SK-N-SH (cell line): ENCODE data around the gene AKT3. TPM values are rescaled to one million over a fixed set of nuclear protein-coding genes. Genes with fewer than 3 reads are reported as not detected.

Source experiments
- CTCF ChIA-PET: fragments of 300-600, 350-600 bp; formaldehyde crosslinking; extraction: SDS; loops from one replicate; lab custom pipeline; 2021; lab: Yijun Ruan, JAX
- POLR2A ChIA-PET: fragments of 350-600 bp; sonication (Branson Sonifier 250); formaldehyde crosslinking; extraction: SDS; loops from one replicate; lab custom pipeline; 2020; ENCODE audit warnings: antibody characterized with exemption, inconsistent platforms; lab: Yijun Ruan, JAX
- DNase-seq: peaks from one replicate; pipeline ENCODE4 v3.0.0; 2012
- H2AFZ ChIP-seq: fragments of 200-600 bp; sonication (generic); 2 replicates; pipeline ENCODE4 v1.8.1; 2016; ENCODE audit warnings: antibody characterized with exemption, mild to moderate bottlenecking, low read depth
- H3F3A ChIP-seq: fragments of 200-600 bp; sonication (generic); replicated peaks from 2 replicates; pipeline ENCODE3; 2016; ENCODE audit warnings: antibody characterized with exemption, mild to moderate bottlenecking; ENCODE audit not compliant: insufficient read depth
- H3K27ac ChIP-seq, 2 experiments: fragments of 200-500 bp in 1 of 2; fragments of 200-600 bp in 1 of 2; sonication (Bioruptor generic) in 1 of 2; sonication (generic), shearing (Covaris generic) in 1 of 2; 2 replicates each; pipeline versions ENCODE4 v1.5.1 to v1.6.1; 2014 to 2016; ENCODE audit warnings: low read depth in 2 of 2, inconsistent platforms in 1 of 2, low read length in 1 of 2, mild to moderate bottlenecking in 1 of 2, mixed read lengths in 1 of 2
- H3K27me3 ChIP-seq: fragments of 200-600 bp; sonication (generic), shearing (Covaris generic); 2 replicates; pipeline ENCODE4 v1.6.1; 2016; ENCODE audit warnings: mixed run types; ENCODE audit not compliant: insufficient read depth
- H3K36me3 ChIP-seq, 2 experiments: fragments of 200-500 bp in 1 of 2; fragments of 200-600 bp in 1 of 2; sonication (Bioruptor generic) in 1 of 2; sonication (generic) in 1 of 2; replicated peaks in 1 of 2; 2 replicates each; pipeline versions ENCODE3 to v1.5.1; 2014 to 2016; ENCODE audit warnings: low read length in 1 of 2, mild to moderate bottlenecking in 1 of 2; ENCODE audit not compliant: insufficient read depth in 2 of 2, control insufficient read depth in 1 of 2
- H3K4me1 ChIP-seq, 2 experiments: fragments of 200-500 bp in 1 of 2; fragments of 200-600 bp in 1 of 2; sonication (Bioruptor generic) in 1 of 2; sonication (generic), shearing (Covaris generic) in 1 of 2; 2 replicates each; pipeline versions ENCODE4 v1.5.1 to v1.6.1; 2014 to 2016; ENCODE audit warnings: low read depth in 1 of 2, low read length in 1 of 2, mixed run types in 1 of 2; ENCODE audit not compliant: insufficient read depth in 2 of 2, control insufficient read depth in 1 of 2
- H3K4me2 ChIP-seq: fragments of 200-600 bp; sonication (generic), shearing (Covaris generic); 2 replicates; pipeline ENCODE4 v1.6.1; 2017; ENCODE audit warnings: mixed run types
- H3K4me3 ChIP-seq, 2 experiments: fragments of 200-500 bp in 1 of 2; fragments of 200-600 bp in 1 of 2; sonication (Bioruptor generic) in 1 of 2; sonication (generic), shearing (Covaris generic) in 1 of 2; 2 replicates each; pipeline versions ENCODE4 v1.5.1 to v1.8.1; 2014 to 2016; ENCODE audit warnings: low read depth in 2 of 2, inconsistent platforms in 1 of 2, low read length in 1 of 2, mild to moderate bottlenecking in 1 of 2, mixed read lengths in 1 of 2, moderate library complexity in 1 of 2
- H3K79me2 ChIP-seq: fragments of 200-600 bp; sonication (generic); 2 replicates; pipeline ENCODE4 v1.8.1; 2017; ENCODE audit warnings: mild to moderate bottlenecking; ENCODE audit not compliant: insufficient read depth
- H3K9ac ChIP-seq: fragments of 200-600 bp; sonication (generic); 2 replicates; pipeline ENCODE4 v1.6.1; 2017; ENCODE audit warnings: mixed run types
- H3K9me2 ChIP-seq: fragments of 200-600 bp; sonication (generic); 2 replicates; pipeline ENCODE4 v1.6.1; 2017; ENCODE audit warnings: mixed run types
- H3K9me3 ChIP-seq: fragments of 200-600 bp; sonication (generic); 2 replicates; pipeline ENCODE4 v1.6.1; 2017; ENCODE audit warnings: mixed run types, mild to moderate bottlenecking, moderate library complexity
- H4K20me1 ChIP-seq: fragments of 200-600 bp; sonication (generic); 2 replicates; pipeline ENCODE4 v1.6.1; 2017; ENCODE audit warnings: mild to moderate bottlenecking, mixed run types; ENCODE audit not compliant: insufficient read depth
- FOXJ3 ChIP-seq: sonication (generic); formaldehyde crosslinking; IDR thresholded peaks from 2 replicates; pipeline ENCODE4 v1.5.1; 2020; ENCODE audit warnings: mild to moderate bottlenecking, missing genetic modification reagents
- FOXM1 ChIP-seq: IDR thresholded peaks from 2 replicates; pipeline ENCODE4 v1.4.0; 2012; ENCODE audit warnings: low read depth, mild to moderate bottlenecking
- GABPA ChIP-seq: IDR thresholded peaks from 2 replicates; pipeline ENCODE4 v1.4.0; 2012; ENCODE audit warnings: low read depth, mild to moderate bottlenecking
- GATA2 ChIP-seq: sonication (generic); formaldehyde crosslinking; IDR thresholded peaks from 2 replicates; pipeline ENCODE4 v1.5.0; 2020; ENCODE audit warnings: mild to moderate bottlenecking, missing genetic modification reagents
- JUND ChIP-seq: IDR thresholded peaks from 2 replicates; pipeline ENCODE4 v1.4.0; 2012
- MEF2A ChIP-seq: IDR thresholded peaks from 2 replicates; pipeline ENCODE4 v1.4.0; 2012; ENCODE audit warnings: low read depth, borderline replicate concordance
- MXI1 ChIP-seq: IDR thresholded peaks from 2 replicates; pipeline ENCODE4 v1.6.1; 2012; ENCODE audit warnings: mild to moderate bottlenecking, low read depth, low read length, improper control_type of control experiment
- NFIC ChIP-seq: IDR thresholded peaks from 2 replicates; pipeline ENCODE4 v1.4.0; 2012; ENCODE audit warnings: borderline replicate concordance
- NRF1 ChIP-seq: IDR thresholded peaks from 2 replicates; pipeline ENCODE4 v1.6.1; 2012; ENCODE audit warnings: low read depth, mild to moderate bottlenecking, low read length
- RAD21 ChIP-seq: IDR thresholded peaks from 2 replicates; pipeline ENCODE4 v1.6.1; 2012; ENCODE audit warnings: mild to moderate bottlenecking, low read length
- REST ChIP-seq: IDR thresholded peaks from 2 replicates; pipeline ENCODE4 v1.6.1; 2012; ENCODE audit warnings: mild to moderate bottlenecking, low read depth, low read length, moderate library complexity
- SMC3 ChIP-seq: IDR thresholded peaks from 2 replicates; pipeline ENCODE4 v1.6.1; 2012; ENCODE audit warnings: low read depth, low read length, improper control_type of control experiment
- TAF1 ChIP-seq: IDR thresholded peaks from 2 replicates; pipeline ENCODE4 v1.6.1; 2012; ENCODE audit warnings: low read depth, mild to moderate bottlenecking, low read length, moderate library complexity, borderline replicate concordance
- TCF12 ChIP-seq: IDR thresholded peaks from 2 replicates; pipeline ENCODE4 v1.4.0; 2012
- WGBS: methylation state at CpG from one replicate; pipeline ENCODE4 v1.1.6; 2017; ENCODE audit warnings: low lambda C conversion rate; 5-methylcytosine and 5-hydroxymethylcytosine counted together
- polyA plus RNA-seq, 3 experiments: library from polyadenylated mRNA; depleted of rRNA; stranded (reverse); fragments of >200 nt; gene quantifications; 2 replicates each; pipeline ENCODE4 v1.2.3, GENCODE V29; 2012
- TF ChIP-seq, protein P1 (sequence below): IDR thresholded peaks from 2 replicates; pipeline ENCODE4 v1.4.0; 2012; ENCODE audit warnings: low read depth, borderline replicate concordance

The AKT3 gene
- polyA plus RNA-seq, 1 of the 3 experiments (the other 2 are of a cell fraction): 12.7 TPM

DNA sequence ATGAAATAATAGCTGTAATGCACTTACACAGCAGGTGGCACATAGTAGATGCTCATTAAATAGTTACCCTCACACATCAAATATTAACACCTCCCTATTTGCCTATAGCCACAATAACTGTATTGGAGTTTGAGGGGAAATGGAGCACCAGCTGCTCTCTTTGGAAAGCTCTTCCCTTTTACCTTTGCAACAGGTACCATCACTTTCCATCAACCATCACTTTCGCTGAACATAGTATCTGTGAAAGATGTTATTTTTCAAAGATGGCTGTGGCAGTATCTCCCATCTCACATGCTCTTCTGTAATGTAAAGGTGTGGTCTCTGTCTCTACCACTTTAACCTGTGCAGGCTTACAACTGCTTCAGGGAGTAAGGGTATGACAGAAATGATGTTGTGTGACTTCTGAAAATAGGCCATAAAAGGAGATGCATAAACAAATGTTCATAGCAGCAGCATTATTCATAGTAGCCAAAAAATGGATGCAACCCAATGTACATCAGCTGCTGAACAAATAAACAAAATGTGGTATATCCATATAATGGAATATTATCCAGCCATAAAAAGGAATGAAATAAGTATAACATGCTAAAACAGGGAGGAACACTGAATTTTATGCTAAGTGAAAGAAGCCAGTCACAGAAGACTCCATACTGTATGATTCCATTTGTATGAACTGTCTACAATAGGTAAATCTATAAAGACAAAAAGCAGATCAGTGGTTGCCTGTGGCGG, 288.3 kb downstream of the AKT3 start:
- Histone ChIP-seq H4K20me1 (no peaks in the 10 kb centered on the region), H3K4me3 (no peak overlapping the region), H3K4me2 (no peak overlapping the region), H3K36me3 (peaks cover 40 to 52% of the 10 kb centered on the region in 2 experiments), H3K9me3 (no peaks in the 10 kb centered on the region), H3K9ac (no peak overlapping the region), H3F3A (peaks cover 6% of the 10 kb centered on the region), H3K79me2 (no peaks in the 10 kb centered on the region), H2AFZ (no peak overlapping the region), H3K9me2 (no peaks in the 10 kb centered on the region), H3K27me3 (no peaks in the 10 kb centered on the region), H3K4me1 (no peaks in the 10 kb centered on the region; a peak in 1 of 4 replicates), H3K27ac (no peak overlapping the region)
- ChIA-PET CTCF (interaction anchor here (1.3 kb wide), 1 partner anchor 19 kb away, joined by 4 read pairs; no protein-coding TSS in a partner anchor), POLR2A (no interaction called here)
- no peak for DNase-seq
- TF ChIP-seq NRF1: no peak
- no peak for TF ChIP-seq NFIC
- TF ChIP-seq, protein P1, sequence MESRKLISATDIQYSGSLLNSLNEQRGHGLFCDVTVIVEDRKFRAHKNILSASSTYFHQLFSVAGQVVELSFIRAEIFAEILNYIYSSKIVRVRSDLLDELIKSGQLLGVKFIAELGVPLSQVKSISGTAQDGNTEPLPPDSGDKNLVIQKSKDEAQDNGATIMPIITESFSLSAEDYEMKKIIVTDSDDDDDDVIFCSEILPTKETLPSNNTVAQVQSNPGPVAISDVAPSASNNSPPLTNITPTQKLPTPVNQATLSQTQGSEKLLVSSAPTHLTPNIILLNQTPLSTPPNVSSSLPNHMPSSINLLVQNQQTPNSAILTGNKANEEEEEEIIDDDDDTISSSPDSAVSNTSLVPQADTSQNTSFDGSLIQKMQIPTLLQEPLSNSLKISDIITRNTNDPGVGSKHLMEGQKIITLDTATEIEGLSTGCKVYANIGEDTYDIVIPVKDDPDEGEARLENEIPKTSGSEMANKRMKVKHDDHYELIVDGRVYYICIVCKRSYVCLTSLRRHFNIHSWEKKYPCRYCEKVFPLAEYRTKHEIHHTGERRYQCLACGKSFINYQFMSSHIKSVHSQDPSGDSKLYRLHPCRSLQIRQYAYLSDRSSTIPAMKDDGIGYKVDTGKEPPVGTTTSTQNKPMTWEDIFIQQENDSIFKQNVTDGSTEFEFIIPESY: no peak
- TF ChIP-seq TCF12: no peak
- TF ChIP-seq RAD21: no peak
- TF ChIP-seq SMC3: no peak
- WGBS: 98% methylated on average over 2 of the region's 2 CpGs

- DNase-seq: no peak
- peaks cover 40 to 44% of the 10 kb centered on the region in 2 experiments for H3K36me3 ChIP-seq
- no peak overlapping the region for H3K9ac ChIP-seq
- no peaks in the 10 kb centered on the region for H4K20me1 ChIP-seq
- CTCF ChIA-PET: no interaction called here
- no peaks in the 10 kb centered on the region for H3K9me2 ChIP-seq
- no peaks in the 10 kb centered on the region for H3K9me3 ChIP-seq
- no peak overlapping the region for H3K4me2 ChIP-seq
- H3F3A ChIP-seq: peaks cover 7% of the 10 kb centered on the region
- no peak for TF ChIP-seq TAF1
- no peak for TF ChIP-seq MXI1
- no peak for TF ChIP-seq TCF12
- no peak for TF ChIP-seq FOXM1
- TF ChIP-seq JUND: no peak
- TF ChIP-seq FOXJ3 (CRISPR knock-in tag): no peak
- no peak for TF ChIP-seq MEF2A
- no peak for TF ChIP-seq GATA2 (CRISPR knock-in tag)
- no peak for TF ChIP-seq RAD21
- TF ChIP-seq REST: no peak
- TF ChIP-seq GABPA: no peak
- no peaks in the 10 kb centered on the region for H3K79me2 ChIP-seq
- no peak overlapping the region for H2AFZ ChIP-seq
- 81% methylated on average over 7 of the region's 7 CpGs for WGBS
- H3K27me3 ChIP-seq: no peaks in the 10 kb centered on the region
- H3K27ac ChIP-seq: no peak overlapping the region
- POLR2A ChIA-PET: no interaction called here
- no peaks in the 10 kb centered on the region; a peak in 1 of 4 replicates for H3K4me1 ChIP-seq
- H3K4me3 ChIP-seq: no peak overlapping the region
Observed at GRCh38 chr1:243559575-243560162, 290.4 kb downstream of the AKT3 start.
